Left hindlimb (tissue), 1 donor: ENCODE measurements around the gene FRMD4B.
"Not testable (repeated sequence)": the region's sequence is repeated elsewhere in the genome, so short reads cannot be mapped to it uniquely, and the experiment has no call there.

Experiments
- DNase-seq: peaks from one replicate; pipeline ENCODE4 v3.0.0-alpha.2; 2018

The FRMD4B gene

DNA sequence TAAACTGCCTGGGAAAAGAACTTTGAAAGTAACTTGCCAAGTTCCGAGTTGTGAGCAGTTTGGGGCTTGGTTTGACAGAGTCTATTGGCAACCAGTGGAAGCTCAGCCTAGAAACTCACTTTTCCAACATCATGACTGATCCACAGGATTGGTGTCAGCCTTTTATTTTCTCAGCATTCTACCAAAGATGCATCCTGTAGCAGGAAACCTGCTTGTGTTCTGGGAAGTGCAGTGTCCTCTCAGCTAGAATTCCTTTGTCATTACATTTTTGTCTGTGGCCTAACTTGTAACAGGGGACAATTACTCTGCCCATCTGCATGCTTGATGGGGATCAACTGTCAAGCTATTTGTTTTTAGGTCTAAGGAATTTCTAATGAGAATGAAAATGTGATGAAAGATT, 146.8 kb downstream of the FRMD4B start:
- DNase-seq: no peak

DNA sequence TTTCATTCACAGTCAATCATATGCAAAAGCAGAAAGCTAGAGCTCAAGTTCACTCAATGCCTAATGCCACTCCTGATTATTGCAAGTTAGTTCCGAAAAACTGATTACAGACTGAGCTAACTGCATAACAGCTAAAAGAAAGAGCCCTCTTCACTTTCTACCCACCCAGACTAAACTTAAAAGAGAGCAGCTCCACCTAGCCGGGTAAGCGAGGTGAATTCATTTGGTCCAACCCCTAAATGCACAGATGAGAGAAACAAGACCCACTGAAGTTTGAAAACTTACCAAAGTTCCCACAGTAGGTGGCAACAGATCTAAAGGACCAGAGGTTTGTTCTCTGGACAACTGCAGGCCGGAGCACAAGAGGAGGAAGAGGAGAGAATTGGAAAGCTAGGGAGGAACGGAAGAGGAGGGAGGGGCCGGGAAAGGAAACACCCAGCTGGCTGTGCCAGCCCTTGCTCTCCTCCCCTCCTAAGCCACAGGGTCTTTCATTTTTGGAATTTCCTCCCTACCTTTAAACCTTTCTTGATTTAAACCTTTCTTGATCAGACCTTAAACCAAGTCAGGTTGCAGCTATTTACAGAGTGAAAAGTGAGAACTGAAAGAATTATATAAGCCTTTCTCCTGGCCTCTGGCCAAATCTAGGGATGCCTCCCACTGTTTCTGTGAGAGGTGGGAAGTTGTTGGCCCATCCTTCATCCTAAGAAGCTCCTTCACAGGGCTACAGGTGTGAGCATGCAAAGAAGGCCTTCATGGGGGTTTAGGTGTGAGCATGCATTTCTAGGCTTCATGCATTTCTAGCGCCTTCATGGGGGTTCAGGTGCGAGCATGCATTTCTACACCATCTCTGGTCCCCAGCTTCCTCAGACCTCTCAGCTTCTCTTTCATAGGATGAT, 148.8 kb downstream of the FRMD4B start:
- DNase-seq: no peak

DNA sequence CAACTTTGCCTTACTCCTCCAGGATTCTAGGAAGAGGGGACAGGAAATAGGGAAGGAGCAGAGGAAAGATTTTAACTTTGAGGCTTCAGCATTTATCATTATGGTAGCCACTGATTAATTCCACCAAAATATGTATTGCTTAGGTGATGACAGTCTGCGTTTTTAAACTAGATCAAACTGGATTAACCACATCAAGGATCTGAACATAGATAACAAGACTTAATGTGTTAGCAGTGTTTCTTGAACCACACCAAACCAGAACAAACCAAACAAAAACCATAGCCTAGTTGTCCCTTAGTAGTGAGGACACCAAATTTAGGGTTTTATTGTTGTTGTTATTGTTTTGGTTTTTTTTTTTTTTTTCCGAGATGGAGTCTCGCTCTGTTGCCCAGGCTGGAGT, 150.0 kb downstream of the FRMD4B start:
- DNase-seq: no peak

DNA sequence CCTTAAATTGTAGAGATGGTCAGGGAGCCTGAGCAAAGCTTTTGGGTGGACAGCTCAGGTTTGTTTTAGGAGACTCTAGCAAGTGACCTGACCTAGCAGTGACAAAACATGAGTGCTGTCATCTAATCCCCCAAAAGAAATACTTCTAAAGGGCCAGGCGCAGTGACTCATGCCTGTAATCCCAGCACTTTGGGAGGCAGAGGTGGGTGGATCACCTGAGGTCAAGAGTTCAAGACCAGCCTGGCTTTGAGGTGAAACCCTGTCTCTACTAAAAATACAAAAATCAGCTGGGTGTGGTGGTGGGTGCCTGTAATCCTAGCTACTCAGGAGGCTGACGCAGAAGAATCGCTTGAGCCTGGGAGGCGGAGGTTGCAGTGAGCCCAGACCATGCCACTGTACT, 150.7 kb downstream of the FRMD4B start:
- not testable (repeated sequence) for DNase-seq

DNA sequence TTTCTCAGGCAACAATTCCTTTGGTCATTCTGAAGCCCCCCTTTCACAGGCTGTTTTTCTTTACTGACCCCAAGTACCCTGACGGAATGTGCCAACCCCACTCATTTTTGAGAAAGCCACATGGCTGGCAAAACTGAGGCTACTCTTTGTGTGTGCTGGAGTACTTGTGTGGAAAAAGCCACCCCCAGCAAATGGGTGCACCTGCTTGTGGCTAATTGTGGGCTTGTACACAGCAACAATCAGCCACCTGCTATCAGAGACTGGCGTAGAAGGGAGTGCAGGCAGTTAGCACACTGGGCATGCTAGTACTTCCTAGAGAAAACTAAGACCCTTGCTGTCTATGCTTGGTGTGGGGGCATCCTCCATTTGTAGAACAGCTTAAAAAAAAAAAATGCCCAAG, 153.4 kb downstream of the FRMD4B start:
- no peak for DNase-seq

DNA sequence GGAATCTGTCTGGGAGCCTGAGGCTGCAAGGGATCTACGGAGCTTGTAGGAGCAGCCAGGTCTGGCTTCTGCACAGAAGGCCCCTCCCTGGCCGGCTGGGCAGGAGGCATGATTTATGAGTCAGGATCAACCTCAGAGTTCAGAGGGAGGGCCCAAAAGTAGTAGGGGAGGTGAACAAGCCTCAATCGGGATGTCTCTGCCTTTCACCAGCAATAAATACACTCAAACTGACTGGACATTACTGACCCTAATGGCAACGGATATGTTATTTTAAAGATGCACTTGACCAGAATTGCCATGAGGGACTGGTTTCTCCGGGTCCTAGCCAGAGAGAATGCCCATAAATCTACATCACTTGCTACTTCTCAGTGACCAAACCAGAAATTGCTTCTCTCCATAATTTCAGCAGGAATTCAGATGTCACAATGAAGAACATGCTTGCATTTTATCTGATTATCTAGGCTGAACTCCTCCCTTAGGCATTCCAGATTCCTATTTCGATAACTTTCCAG, 153.9 kb downstream of the FRMD4B start:
- DNase-seq: no peak

DNA sequence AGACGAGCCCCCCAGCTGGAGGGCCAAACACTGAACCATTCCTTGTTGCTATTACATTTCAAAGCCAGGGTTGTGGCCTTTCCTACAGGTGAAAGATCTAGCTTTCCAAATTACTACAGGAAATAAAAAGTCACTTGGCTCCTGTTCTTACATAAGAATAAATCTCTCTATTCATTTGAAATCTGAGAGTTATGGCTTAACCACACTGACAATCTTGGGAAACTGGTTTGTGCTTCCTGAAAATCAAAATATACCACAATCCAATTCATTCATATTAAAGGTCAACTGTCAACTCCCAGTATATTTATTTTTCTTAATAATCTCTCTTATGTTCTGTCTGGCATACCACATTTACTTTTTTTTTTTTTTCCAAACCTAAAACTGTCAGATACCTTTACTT, 159.8 kb downstream of the FRMD4B start:
- DNase-seq: no peak

DNA sequence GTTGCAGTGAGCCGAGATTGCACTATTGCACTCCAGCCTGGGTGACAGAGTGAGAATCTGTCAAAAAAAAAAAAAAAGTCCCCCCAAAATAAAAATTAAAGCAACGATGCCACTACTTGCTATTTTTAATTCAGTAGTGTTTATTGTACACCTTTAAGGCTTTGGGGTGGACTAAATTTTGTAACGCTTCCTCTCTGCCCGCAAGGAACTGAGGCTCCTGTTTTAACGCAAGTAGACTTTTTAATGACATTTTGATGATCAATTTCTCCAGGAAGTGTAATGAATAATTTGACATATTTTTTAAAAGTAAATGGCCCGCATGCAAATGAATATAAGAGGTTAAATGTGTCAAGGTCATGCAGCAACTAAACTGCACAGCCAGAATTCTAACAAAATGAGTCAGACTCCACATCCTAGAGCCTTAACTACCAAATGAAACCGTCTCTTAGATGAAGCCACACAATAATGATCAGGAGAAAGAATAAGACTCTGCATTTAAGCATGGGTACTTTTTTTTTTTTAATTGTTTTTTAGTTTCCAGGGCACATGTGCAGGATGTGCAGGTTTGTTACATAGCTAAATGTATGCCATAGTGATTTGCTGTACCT, 166.7 kb downstream of the FRMD4B start:
- DNase-seq: no peak

DNA sequence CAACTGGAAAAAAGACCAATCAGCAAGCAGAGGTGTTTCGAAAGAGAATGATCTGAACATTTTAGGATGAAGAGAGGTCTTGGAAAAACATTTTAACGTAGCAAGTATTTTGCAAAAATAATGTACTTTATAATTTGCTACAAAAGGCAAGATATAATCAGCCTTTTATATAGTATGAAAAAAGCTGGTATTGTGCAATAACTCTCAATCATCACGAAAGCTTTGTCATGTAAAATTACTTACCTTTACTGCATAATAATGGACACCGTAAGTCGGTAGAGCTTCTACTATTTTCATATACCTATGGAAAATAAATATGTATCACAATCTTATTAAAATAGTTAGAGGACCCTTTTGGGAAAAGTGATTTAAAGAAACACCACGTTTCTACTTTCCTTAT, 167.8 kb downstream of the FRMD4B start:
- no peak for DNase-seq

DNA sequence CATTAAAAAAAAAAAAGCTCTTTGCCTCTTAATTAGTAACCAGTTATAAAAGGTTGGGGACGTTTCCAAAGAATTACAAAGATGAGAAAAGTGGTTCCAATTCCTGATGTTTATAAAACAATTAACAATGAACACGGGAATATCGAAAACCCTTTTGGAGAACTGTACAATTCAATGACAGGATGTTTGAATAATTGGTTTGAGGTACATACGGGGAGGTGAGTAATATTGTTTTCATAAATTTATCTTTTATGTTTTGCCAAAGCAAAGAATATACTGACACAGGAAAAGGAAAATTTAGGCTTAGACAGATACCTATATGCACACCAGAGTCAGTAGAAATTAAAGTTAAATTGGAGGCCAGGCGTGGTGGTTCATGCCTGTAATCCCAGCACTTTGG, 168.9 kb downstream of the FRMD4B start:
- no peak for DNase-seq

DNA sequence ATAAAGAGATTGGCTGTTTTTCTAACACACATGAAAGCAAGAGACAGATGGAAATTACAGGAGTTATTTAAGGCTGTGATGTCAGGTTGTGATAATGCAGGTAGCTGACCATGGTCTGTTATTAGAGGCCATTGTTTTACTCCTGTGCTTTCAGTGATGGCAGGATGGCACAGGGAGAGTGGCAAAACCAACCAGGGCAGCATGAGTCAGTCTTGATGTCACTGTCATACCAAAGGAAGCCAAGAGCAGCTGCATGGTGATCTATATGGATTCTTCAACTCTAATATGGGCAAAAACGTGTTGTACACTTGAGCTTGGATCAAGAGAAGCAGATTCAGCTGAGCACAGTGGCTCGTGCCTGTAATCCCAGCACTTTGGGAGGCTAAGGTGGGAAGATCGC, 171.6 kb downstream of the FRMD4B start:
- no peak for DNase-seq

DNA sequence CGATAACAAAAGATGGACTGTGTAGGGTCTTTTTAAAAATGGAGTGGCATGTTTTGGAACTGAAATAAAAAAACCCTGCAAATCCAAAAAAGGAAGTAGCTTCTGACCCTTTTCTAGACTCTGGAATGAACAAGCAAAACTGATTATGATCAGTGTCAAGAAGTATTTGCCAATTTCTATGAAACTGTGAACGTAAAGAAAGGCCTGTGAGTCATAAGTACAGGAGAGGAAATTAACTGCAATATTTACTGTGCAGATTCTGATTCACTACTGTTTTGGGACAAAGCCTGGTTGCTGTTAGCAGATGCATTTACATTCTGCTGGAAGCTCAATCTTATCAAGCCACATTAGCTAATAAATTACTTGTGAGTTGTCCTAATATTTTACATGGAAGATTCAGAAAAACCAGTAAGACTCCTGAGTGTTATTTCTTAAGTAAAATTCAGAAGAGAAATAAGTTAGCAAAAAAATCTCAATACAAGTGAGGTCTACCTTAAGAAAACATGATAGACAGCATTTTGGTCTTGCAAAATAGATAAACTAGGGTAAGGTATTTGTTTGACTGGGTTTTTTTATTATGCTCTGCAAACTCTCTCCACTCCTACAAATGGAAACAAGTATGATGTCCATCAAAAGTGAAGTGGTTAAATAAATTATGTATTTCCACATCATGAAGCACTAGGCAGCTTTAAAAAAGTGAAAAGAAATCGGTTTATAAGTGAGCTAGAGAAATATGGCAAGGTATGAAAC, 173.3 kb downstream of the FRMD4B start:
- no peak for DNase-seq

DNA sequence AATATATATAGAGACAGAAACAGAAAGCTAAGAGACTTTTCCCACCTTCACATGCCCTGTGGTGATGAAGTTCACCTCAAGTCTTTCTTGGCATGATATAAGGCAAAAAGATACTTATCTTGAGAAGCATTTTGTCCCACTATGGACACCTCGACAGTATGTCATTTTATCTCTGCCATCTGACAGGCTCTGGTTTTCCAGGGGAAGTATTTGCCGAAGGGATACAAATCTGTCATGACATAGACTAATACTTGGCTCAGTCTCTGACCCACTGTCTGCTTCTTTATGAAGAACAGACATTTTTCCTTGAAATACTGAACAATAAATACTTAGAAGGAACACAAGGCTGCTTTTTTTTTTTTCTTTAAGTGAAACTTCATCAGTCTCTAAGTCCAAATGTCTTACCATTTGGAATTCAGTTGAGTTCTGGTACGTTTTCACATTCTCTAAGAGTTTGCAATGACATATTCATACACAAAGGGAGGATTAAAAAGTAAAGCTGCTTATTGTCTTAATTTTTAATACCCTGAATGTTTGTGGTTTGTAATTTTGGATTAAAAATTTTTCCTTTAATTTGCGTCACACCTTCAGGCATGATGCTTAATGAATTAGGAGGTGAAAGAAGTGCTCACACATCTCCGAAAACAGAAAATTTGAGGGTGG, 175.7 kb downstream of the FRMD4B start:
- DNase-seq: no peak

DNA sequence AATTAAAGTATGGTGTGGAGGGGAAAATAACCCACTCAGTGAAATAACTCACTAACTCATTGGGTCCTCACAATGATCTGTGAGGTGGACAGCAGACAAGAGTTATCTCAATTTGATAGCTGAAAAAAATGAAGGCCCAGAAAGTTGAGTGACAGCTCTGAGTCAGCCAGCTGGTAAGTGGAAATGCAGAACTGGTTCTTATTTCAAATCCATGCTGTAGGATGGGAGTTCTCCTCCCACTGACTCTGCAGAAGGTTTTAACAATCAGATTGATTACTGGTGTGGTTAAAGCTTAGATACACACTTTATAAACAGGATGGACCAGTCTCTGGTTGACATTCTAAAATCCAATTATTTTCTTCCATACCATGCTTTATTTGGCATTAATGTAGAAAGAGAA, 176.5 kb downstream of the FRMD4B start:
- DNase-seq: no peak

DNA sequence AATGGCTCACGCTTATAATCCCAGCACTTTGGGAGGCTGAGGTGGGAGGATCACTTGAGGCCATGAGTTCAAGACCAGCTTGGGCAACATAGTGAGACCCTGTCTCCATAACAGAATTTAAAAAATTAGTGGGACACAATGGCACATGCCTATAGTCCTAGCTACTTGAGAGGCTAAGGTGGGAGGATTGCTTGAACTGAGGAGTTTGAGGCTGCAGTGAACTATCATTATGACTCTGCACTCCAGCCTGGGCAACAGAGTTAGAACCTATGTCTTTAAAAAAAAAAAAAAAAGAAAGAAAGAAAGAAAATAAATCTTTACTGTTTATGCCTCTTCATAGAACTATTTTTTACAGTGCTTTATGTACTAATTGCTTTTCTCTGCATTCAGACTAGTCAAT, 178.9 kb downstream of the FRMD4B start:
- no peak for DNase-seq

DNA sequence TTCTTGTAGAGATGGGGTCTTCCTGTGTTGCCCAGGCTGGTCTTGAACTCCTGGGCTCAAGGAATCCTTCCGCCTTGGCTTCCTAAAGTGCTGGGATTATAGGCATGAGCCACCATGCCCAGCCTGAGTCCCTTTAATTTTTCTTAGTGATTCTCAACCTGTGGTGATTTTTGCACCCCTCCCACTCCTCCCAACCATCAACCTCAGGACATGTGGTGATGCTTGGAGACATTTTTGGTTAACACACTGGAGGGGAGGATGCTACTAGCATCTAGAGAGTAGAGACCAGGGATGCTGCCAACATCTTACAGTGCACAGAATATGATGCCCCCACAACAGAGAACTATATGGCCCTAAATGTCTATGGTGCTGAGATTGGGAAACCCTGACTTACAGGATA, 180.5 kb downstream of the FRMD4B start:
- no peak for DNase-seq

DNA sequence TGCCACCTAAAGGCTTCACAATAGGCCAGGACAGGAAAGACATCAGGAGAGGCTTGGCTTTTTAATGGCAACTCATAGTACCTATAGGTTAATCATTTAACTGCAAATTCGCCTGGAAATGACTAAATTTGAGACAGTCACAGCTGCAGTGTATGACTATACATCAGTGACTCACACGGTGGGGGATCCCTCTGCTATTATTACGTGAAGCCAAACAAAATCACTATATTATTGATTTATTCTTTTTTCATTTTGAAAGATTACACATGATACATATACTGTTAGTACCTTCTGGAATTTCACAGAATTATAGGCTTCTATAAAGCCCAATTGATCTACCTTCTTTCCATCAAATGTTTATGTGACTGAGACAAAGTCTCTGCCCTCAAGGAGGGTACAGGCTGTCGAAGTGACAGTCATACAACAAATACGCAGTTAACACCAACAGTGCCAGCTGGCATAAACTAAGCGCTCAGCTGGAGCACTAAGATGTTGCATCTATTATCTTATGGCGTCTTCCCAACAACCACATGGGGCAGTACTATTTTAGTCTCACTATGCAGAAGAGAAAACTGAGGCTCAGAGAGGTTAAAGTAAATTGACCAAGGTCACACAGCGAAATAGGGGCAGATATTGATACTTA, 181.5 kb downstream of the FRMD4B start:
- DNase-seq: no peak

DNA sequence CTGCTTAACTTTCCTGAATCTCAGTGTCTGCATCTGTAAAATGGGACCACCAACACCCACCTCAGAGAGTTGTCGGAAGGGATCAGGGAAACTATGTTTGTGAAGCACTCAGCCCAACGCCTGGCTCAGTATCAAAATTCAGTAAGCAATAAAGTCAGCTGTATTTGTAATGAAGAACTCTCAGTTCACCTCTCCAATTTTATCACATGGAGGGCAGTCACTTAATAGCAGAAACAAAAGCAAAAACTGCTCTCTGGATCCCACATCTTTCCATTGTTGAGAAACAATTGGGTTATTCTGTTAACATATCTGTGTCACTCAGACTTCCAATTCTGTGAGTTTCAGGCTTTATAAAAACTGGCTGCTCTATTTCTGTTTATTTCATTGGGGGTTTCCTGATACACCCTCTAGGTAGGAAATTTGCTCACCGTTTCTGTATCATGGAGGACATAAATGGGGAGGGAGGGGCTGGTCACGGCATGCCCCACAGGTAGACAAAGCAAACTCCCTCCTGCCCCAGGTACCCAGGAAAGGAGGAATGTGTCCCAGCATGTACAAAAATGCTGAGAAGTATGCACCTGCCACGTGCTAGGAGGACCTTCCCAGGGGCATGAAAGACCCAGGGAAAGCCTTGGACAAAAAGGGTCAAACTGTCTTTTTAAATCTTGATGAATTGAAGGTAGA, 182.1 kb downstream of the FRMD4B start:
- no peak for DNase-seq

DNA sequence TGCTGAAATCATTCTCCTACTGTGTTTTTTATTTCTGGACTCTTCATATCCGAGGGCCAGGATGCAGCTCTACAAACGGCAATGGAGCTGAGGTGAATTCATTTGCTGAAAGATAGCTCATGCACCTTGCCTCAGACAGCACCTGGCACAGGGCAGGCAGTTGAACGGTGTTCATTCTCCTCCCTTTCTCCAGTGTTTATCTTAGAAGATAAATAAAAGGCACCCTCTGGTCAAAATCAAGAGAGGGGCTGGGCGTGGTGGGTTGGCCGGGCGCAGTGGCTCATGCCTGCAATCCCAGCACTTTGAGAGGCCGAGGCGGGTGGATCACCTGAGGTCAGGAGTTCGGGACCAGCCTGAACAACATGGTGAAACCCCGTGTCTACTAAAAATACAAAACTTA, 184.2 kb downstream of the FRMD4B start:
- no peak for DNase-seq

DNA sequence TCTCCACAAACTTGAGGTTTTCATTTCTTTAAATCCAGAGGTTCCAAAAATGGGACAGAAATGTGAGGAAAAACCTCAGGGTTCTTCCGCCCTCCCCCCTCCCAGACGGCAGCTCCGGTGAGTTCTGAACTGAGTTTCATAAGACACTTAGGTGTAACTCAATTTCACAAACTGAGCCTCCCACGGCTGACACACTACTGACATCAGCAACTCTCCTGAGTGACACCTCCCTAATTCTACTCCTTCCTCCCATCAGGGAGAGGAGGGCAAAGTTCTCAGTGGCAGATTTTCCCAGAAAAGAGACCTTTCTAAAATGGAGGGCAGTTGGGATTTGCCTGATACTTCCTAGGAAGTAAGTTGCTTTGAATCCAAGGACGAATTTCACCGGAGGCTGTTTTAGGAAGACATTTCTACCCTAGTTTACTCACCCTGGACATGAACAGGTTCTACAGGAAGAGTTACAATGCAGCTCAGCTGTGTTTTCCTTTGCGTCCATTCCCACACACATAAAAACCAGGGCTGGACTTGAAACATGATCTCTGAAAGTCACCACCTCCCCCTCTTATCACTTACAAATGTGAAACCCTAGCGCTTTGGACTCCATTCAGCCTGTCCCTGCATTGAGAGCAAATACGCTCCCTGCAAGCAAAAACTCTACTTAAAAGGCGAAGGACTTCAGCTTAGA, 185.4 kb downstream of the FRMD4B start:
- DNase-seq: no peak

DNA sequence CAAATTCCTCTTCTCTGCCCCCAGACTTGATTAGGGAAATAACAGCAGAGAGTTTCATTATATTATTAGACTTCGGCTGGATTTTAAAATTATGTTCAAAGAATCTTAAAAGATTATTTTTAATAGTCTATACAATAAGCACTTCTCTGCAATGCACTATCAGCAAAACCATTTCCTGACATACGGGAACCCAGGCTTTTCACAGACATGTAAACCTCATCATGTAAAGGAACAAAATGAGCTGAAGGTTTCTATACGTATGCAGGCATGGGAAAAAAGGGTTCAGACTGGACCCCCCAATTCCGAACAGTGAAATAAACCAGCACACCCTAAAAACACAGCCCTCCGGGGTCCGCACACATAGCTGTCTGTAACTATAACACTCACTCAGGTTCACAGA, 185.9 kb downstream of the FRMD4B start:
- no peak for DNase-seq
